Mesenchymal stem cell (in vitro differentiated cells and primary cell): ENCODE measurements around the gene CILP. TPM values are rescaled to one million over a fixed set of nuclear protein-coding genes. Genes with fewer than 3 reads are reported as not detected.

Source experiments
- DNase-seq: peaks from one replicate; pipeline ENCODE4 v3.0.0-alpha.2; 2013
- H2AFZ ChIP-seq: one replicate; pipeline ENCODE4 v1.6.1; 2013; ENCODE audit warnings: low read depth, mild to moderate bottlenecking, control low read depth, inconsistent platforms, low read length, moderate library complexity
- H2AK5ac ChIP-seq: 2 replicates; pipeline ENCODE4 v1.6.1; 2013; ENCODE audit warnings: low read length, moderate library complexity, mild to moderate bottlenecking, inconsistent platforms; ENCODE audit not compliant: severe bottlenecking
- H2BK120ac ChIP-seq: one replicate; pipeline ENCODE4 v1.6.1; 2013; ENCODE audit warnings: low read depth, mild to moderate bottlenecking, inconsistent platforms, low read length, moderate library complexity
- H2BK12ac ChIP-seq, 2 experiments: one replicate each; pipeline ENCODE4 v1.6.1; 2013; ENCODE audit warnings: inconsistent platforms in 2 of 2, low read length in 2 of 2, mild to moderate bottlenecking in 2 of 2, moderate library complexity in 2 of 2, control low read depth in 1 of 2
- H2BK15ac ChIP-seq: one replicate; pipeline ENCODE4 v1.6.1; 2013; ENCODE audit warnings: mild to moderate bottlenecking, low read depth, inconsistent platforms; ENCODE audit not compliant: poor library complexity, severe bottlenecking
- H2BK5ac ChIP-seq: 2 replicates; pipeline ENCODE4 v1.6.1; 2013; ENCODE audit warnings: low read depth, mild to moderate bottlenecking, low read length, control low read depth, inconsistent platforms; ENCODE audit not compliant: poor library complexity, severe bottlenecking
- H3K14ac ChIP-seq, 2 experiments: one replicate each; pipeline ENCODE4 v1.6.1; 2013; ENCODE audit warnings: inconsistent platforms in 2 of 2, low read length in 2 of 2, control low read depth in 1 of 2, mild to moderate bottlenecking in 1 of 2, moderate library complexity in 1 of 2
- H3K18ac ChIP-seq, 2 experiments: one replicate each; pipeline ENCODE4 v1.6.1; 2013; ENCODE audit warnings: inconsistent platforms in 2 of 2, low read length in 2 of 2, control low read depth in 1 of 2, low read depth in 1 of 2, mild to moderate bottlenecking in 1 of 2
- H3K23ac ChIP-seq, 2 experiments: one replicate each; pipeline ENCODE4 v1.6.1; 2013; ENCODE audit warnings: inconsistent platforms in 2 of 2, low read length in 2 of 2, mild to moderate bottlenecking in 2 of 2, moderate library complexity in 2 of 2, control low read depth in 1 of 2
- H3K27ac ChIP-seq: 2 replicates; pipeline ENCODE4 v1.5.1; 2013; ENCODE audit warnings: mild to moderate bottlenecking, moderate library complexity, low read length, control low read depth, inconsistent platforms; ENCODE audit not compliant: poor library complexity, severe bottlenecking
- H3K27me3 ChIP-seq, 2 experiments: 2 replicates each; pipeline versions ENCODE4 v1.6.1 to v1.7.0; 2013; ENCODE audit warnings: low read length in 2 of 2, mild to moderate bottlenecking in 2 of 2, moderate library complexity in 2 of 2, control low read depth in 1 of 2, inconsistent platforms in 1 of 2; ENCODE audit not compliant: control insufficient read depth in 1 of 2, insufficient read depth in 1 of 2
- H3K36me3 ChIP-seq, 2 experiments: 2 replicates each; pipeline versions ENCODE4 v1.6.1 to v1.7.0; 2013; ENCODE audit warnings: low read length in 2 of 2, control low read depth in 1 of 2, inconsistent platforms in 1 of 2, low read depth in 1 of 2, mild to moderate bottlenecking in 1 of 2; ENCODE audit not compliant: insufficient read depth in 2 of 2, control insufficient read depth in 1 of 2
- H3K4ac ChIP-seq, 2 experiments: one replicate each; pipeline ENCODE4 v1.6.1; 2013; ENCODE audit warnings: inconsistent platforms in 2 of 2, low read length in 2 of 2, mild to moderate bottlenecking in 2 of 2, moderate library complexity in 2 of 2, control low read depth in 1 of 2, low read depth in 1 of 2
- H3K4me1 ChIP-seq: 2 replicates; pipeline ENCODE4 v1.6.1; 2013; ENCODE audit warnings: low read depth, low read length, control low read depth; ENCODE audit not compliant: control insufficient read depth, insufficient read depth
- H3K4me2 ChIP-seq: 2 replicates; pipeline ENCODE4 v1.6.1; 2013; ENCODE audit warnings: low read length, mild to moderate bottlenecking, inconsistent platforms; ENCODE audit not compliant: poor library complexity, severe bottlenecking
- H3K4me3 ChIP-seq, 2 experiments: 2 replicates each; pipeline versions ENCODE4 v1.5.1 to v1.7.0; 2013; ENCODE audit warnings: low read length in 2 of 2, mild to moderate bottlenecking in 2 of 2, control low read depth in 1 of 2, low read depth in 1 of 2; ENCODE audit not compliant: insufficient read depth in 1 of 2
- H3K79me1 ChIP-seq: replicated peaks from 2 replicates; pipeline ENCODE4 v1.6.1; 2013; ENCODE audit warnings: mild to moderate bottlenecking, control low read depth, low read length, inconsistent platforms; ENCODE audit not compliant: poor library complexity, severe bottlenecking
- H3K9ac ChIP-seq: 2 replicates; pipeline ENCODE4 v1.7.0; 2013; ENCODE audit warnings: mild to moderate bottlenecking, low read length, moderate library complexity
- H3K9me3 ChIP-seq: 2 replicates; pipeline ENCODE4 v1.7.0; 2013; ENCODE audit warnings: mild to moderate bottlenecking, low read length; ENCODE audit not compliant: control insufficient read depth
- H4K8ac ChIP-seq: one replicate; pipeline ENCODE4 v1.6.1; 2013; ENCODE audit warnings: inconsistent platforms, mild to moderate bottlenecking, low read length, moderate library complexity
- H4K91ac ChIP-seq: one replicate; pipeline ENCODE4 v1.6.1; 2013; ENCODE audit warnings: mild to moderate bottlenecking, low read length, inconsistent platforms
- WGBS: methylation state at CpG from one replicate; pipeline ENCODE4 v1.1.7; 2013; ENCODE audit warnings: mixed read lengths; 5-methylcytosine and 5-hydroxymethylcytosine counted together
- polyA plus RNA-seq, 2 experiments: library from polyadenylated mRNA; stranded (reverse); fragments of 200-250 nt; gene quantifications; one replicate each; pipeline ENCODE4 v1.2.3, GENCODE V29; 2013

The CILP gene
- polyA plus RNA-seq (2013, experiment 1 of 2), result 0.06 TPM
- polyA plus RNA-seq (2013, experiment 2 of 2), result 0.05 TPM

- no peak within 1 kb of the TSS for H2AFZ ChIP-seq
- H3K79me1 ChIP-seq, result no peaks in the 10 kb centered on the region
- no peaks in the 10 kb centered on the region for H3K36me3 ChIP-seq
- H2BK15ac ChIP-seq, result no peak within 1 kb of the TSS
- H3K27ac ChIP-seq, result peak within 1 kb of the TSS; percentile 30
- 77% methylated on average over 8 of the region's 8 CpGs for WGBS
- peak within 1 kb of the TSS in 1 of 2 experiments; percentile 48 for H3K4me3 ChIP-seq
- no peaks in the 10 kb centered on the region for H3K27me3 ChIP-seq
- no peaks in the 10 kb centered on the region for H3K9me3 ChIP-seq
- H2BK120ac ChIP-seq, result no peak within 1 kb of the TSS
- peak within 1 kb of the TSS; percentile 47 for H3K9ac ChIP-seq
- no peak for DNase-seq
- no peak within 1 kb of the TSS for H3K23ac ChIP-seq
- H3K18ac ChIP-seq, result no peak within 1 kb of the TSS
- H2AK5ac ChIP-seq, result peak within 1 kb of the TSS; percentile 84
- no peak within 1 kb of the TSS for H3K14ac ChIP-seq
- peak within 1 kb of the TSS; percentile 31 for H4K8ac ChIP-seq
- no peak within 1 kb of the TSS for H2BK5ac ChIP-seq
- no peak within 1 kb of the TSS for H3K4ac ChIP-seq
- H4K91ac ChIP-seq, result no peak within 1 kb of the TSS
- no peak within 1 kb of the TSS for H2BK12ac ChIP-seq
- peaks cover 26% of the 10 kb centered on the region for H3K4me1 ChIP-seq
- peak within 1 kb of the TSS; percentile 4 for H3K4me2 ChIP-seq
Observed at GRCh38 chr15:65210770-65211481, at the start of gene CILP. TSS of gene CILP (minus strand) at chr15:65211473. CDS start at chr15:65209755, 1,718 bp downstream.

GRCh38 chr15:65260968-65261367 lies 49.7 kb upstream of the CILP start:
- H3K4me1 ChIP-seq, result peaks cover 4% of the 10 kb centered on the region
- WGBS, result 69% methylated on average over 1 of the region's 6 CpGs
- peaks cover 15 to 25% of the 10 kb centered on the region in 2 experiments for H3K36me3 ChIP-seq
- no peak overlapping the region for H4K91ac ChIP-seq
- H2AK5ac ChIP-seq, result no peak overlapping the region
- no peak overlapping the region for H2BK120ac ChIP-seq
- no peak for DNase-seq
- H3K4me2 ChIP-seq, result no peak overlapping the region
- no peaks in the 10 kb centered on the region for H3K27me3 ChIP-seq
- no peak overlapping the region for H3K4me3 ChIP-seq
- H2BK12ac ChIP-seq, result no peak overlapping the region
- H2BK15ac ChIP-seq, result no peak overlapping the region
- no peak overlapping the region for H3K9ac ChIP-seq
- H3K79me1 ChIP-seq, result no peaks in the 10 kb centered on the region
- H2BK5ac ChIP-seq, result no peak overlapping the region
- no peak overlapping the region for H3K27ac ChIP-seq
- no peak overlapping the region for H3K14ac ChIP-seq
- H2AFZ ChIP-seq, result no peak overlapping the region
- H4K8ac ChIP-seq, result no peak overlapping the region
- no peak overlapping the region for H3K18ac ChIP-seq
- H3K4ac ChIP-seq, result no peak overlapping the region
- no peak overlapping the region for H3K23ac ChIP-seq
- no peaks in the 10 kb centered on the region for H3K9me3 ChIP-seq

DNA sequence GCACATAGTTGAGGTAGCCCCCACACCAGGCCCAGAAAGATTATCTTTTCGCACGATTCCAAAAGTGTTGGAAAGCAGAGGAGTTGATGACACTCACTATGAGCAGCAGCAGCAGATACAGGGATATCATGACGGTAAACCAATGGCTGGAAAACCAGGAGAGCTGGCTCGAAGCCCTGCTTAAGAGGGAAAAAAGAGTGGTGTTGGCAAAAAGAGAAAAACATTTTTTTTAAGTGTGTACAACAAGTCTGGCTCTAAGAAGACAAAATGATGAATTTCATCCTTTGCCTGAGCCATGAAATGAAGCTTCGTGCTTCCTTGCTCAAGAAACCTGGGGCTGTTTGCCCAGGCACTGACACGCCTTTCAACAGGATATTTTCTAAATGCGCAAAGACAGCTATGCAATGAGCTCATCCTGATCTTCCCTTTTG lies 48.1 kb upstream of the CILP start:
- peaks cover 15 to 24% of the 10 kb centered on the region in 2 experiments for H3K36me3 ChIP-seq
- no peak overlapping the region for H3K4me2 ChIP-seq
- no peak overlapping the region for H4K8ac ChIP-seq
- H3K9me3 ChIP-seq, result no peaks in the 10 kb centered on the region
- no peak overlapping the region for H3K27ac ChIP-seq
- H2BK120ac ChIP-seq, result no peak overlapping the region
- no peak overlapping the region for H2AK5ac ChIP-seq
- H3K4ac ChIP-seq, result no peak overlapping the region
- no peak for DNase-seq
- H3K27me3 ChIP-seq, result no peaks in the 10 kb centered on the region
- H3K14ac ChIP-seq, result no peak overlapping the region
- H3K79me1 ChIP-seq, result no peaks in the 10 kb centered on the region
- H2BK12ac ChIP-seq, result no peak overlapping the region
- H3K23ac ChIP-seq, result no peak overlapping the region
- WGBS, result 88% methylated on average over 6 of the region's 7 CpGs
- no peak overlapping the region for H2AFZ ChIP-seq
- H3K4me3 ChIP-seq, result no peak overlapping the region
- H4K91ac ChIP-seq, result no peak overlapping the region
- H3K18ac ChIP-seq, result peak overlapping the region in 1 of 2 experiments; percentile 18
- H3K4me1 ChIP-seq, result peaks cover 4% of the 10 kb centered on the region
- no peak overlapping the region for H2BK15ac ChIP-seq
- H3K9ac ChIP-seq, result peak overlapping the region; percentile 51
- H2BK5ac ChIP-seq, result no peak overlapping the region

GRCh38 chr15:65258375-65259262 lies 47.3 kb upstream of the CILP start:
- DNase-seq, result peak; percentile 79
- Histone ChIP-seq H3K27ac (no peak overlapping the region), H4K91ac (peak overlapping the region; percentile 46), H3K79me1 (no peaks in the 10 kb centered on the region), H4K8ac (peak overlapping the region; percentile 88), H2AK5ac (no peak overlapping the region), H2AFZ (no peak overlapping the region), H3K4me3 (no peak overlapping the region), H3K4ac (peak overlapping the region in 1 of 2 experiments; percentile 77), H3K23ac (no peak overlapping the region), H3K9ac (peak overlapping the region; percentile 51), H2BK15ac (peak overlapping the region; percentile 75), H2BK12ac (peak overlapping the region; percentile 47 to 86), H3K27me3 (no peaks in the 10 kb centered on the region), H3K36me3 (peaks cover 15 to 24% of the 10 kb centered on the region in 2 experiments), H3K4me1 (peaks cover 4% of the 10 kb centered on the region), H2BK5ac (no peak overlapping the region), H3K18ac (peak overlapping the region; percentile 85 to 89), H2BK120ac (no peak overlapping the region), H3K4me2 (no peak overlapping the region), H3K9me3 (no peaks in the 10 kb centered on the region), H3K14ac (peak overlapping the region in 1 of 2 experiments; percentile 68)
- WGBS, result 46% methylated on average over 5 of the region's 5 CpGs
